ENCODE measurements around the gene IGFBP5.

IGFBP5 gene

GRCh38 chr2:216624251-216624650, 71.1 kb downstream of the IGFBP5 start:
- ChIA-PET POLR2A (no interaction called here), CTCF (no interaction called here)
- TF ChIP-seq CTCF (IDR thresholded peaks at IDR 0.05; ENCODE audit: control extremely low read depth, extremely low read depth, low read depth, missing control alignments), result no peak
- no peak for DNase-seq (ENCODE audit: extremely low spot score)

GRCh38 chr2:216622526-216622925, 72.8 kb downstream of the IGFBP5 start:
- ChIA-PET POLR2A (no interaction called here), CTCF (no interaction called here)
- DNase-seq (ENCODE audit: extremely low spot score), result no peak
- TF ChIP-seq CTCF (IDR thresholded peaks at IDR 0.05; ENCODE audit: control extremely low read depth, extremely low read depth, low read depth, missing control alignments), result no peak
